Liver (tissue), 9 donors: ENCODE data around the gene ZNF653. TPM values are rescaled to one million over a fixed set of nuclear protein-coding genes. Genes with fewer than 3 reads are reported as not detected.

Experiments
- DNase-seq: peaks from one replicate; pipeline ENCODE4 v3.0.0-alpha.2; 2017; ENCODE audit warnings: low spot score
- H3K27ac ChIP-seq, 2 donors: one replicate each; pipeline ENCODE4 v1.7.0; 2013; ENCODE audit warnings: inconsistent platforms in 2 of 2, low read length in 2 of 2, control low read depth in 1 of 2, low read depth in 1 of 2, mild to moderate bottlenecking in 1 of 2
- H3K27me3 ChIP-seq, 4 donors: one replicate each; pipeline versions ENCODE4 v1.6.1 to v1.7.0; 2013; ENCODE audit warnings: low read length in 3 of 4, inconsistent platforms in 1 of 4, mild to moderate bottlenecking in 1 of 4, moderate library complexity in 1 of 4; ENCODE audit not compliant: control insufficient read depth in 4 of 4, insufficient read depth in 4 of 4
- H3K36me3 ChIP-seq, 4 donors: one replicate each; pipeline versions ENCODE4 v1.6.1 to v1.7.0; 2013; ENCODE audit warnings: low read length in 3 of 4, mild to moderate bottlenecking in 3 of 4, low read depth in 1 of 4, moderate library complexity in 1 of 4; ENCODE audit not compliant: control insufficient read depth in 4 of 4, insufficient read depth in 3 of 4
- H3K4me1 ChIP-seq, 4 donors: one replicate each; pipeline versions ENCODE4 v1.6.1 to v1.7.0; 2013; ENCODE audit warnings: low read length in 3 of 4, mild to moderate bottlenecking in 3 of 4, moderate library complexity in 1 of 4; ENCODE audit not compliant: control insufficient read depth in 4 of 4, insufficient read depth in 4 of 4
- H3K4me3 ChIP-seq, 3 donors: one replicate each; pipeline versions ENCODE4 v1.6.1 to v1.7.0; 2013; ENCODE audit warnings: low read length in 3 of 3, control low read depth in 1 of 3, low read depth in 1 of 3, mild to moderate bottlenecking in 1 of 3
- H3K9ac ChIP-seq, 2 donors: one replicate each; pipeline ENCODE4 v1.7.0; 2013; ENCODE audit warnings: low read length in 2 of 2, mild to moderate bottlenecking in 2 of 2, moderate library complexity in 2 of 2, control low read depth in 1 of 2, low read depth in 1 of 2
- H3K9me3 ChIP-seq, 4 donors: one replicate each; pipeline versions ENCODE4 v1.6.1 to v1.7.0; 2013; ENCODE audit warnings: low read length in 3 of 4; ENCODE audit not compliant: control insufficient read depth in 4 of 4
- EGR1 ChIP-seq, 2 donors: IDR thresholded peaks; 2 replicates each; pipeline ENCODE4 v1.6.1; 2016 to 2018; ENCODE audit warnings: antibody characterized with exemption in 2 of 2, low read depth in 2 of 2
- GABPA ChIP-seq, 2 donors: IDR thresholded peaks in 1 of 2; conservative IDR thresholded peaks in 1 of 2; 2 replicates each; pipeline ENCODE4 v1.6.1; 2016; ENCODE audit warnings: antibody characterized with exemption in 2 of 2, mild to moderate bottlenecking in 1 of 2, moderate library complexity in 1 of 2
- HNF4A ChIP-seq, 2 donors: conservative IDR thresholded peaks; 2 replicates each; pipeline ENCODE4 v1.6.1; 2016; ENCODE audit warnings: antibody characterized with exemption in 2 of 2, mild to moderate bottlenecking in 2 of 2
- JUND ChIP-seq, 2 donors: IDR thresholded peaks; 2 replicates each; pipeline ENCODE4 v1.6.1; 2016; ENCODE audit warnings: antibody characterized with exemption in 2 of 2
- RAD21 ChIP-seq, 2 donors: IDR thresholded peaks; 2 replicates each; pipeline ENCODE4 v1.6.1; 2016; ENCODE audit warnings: antibody characterized with exemption in 2 of 2, mild to moderate bottlenecking in 2 of 2
- SP1 ChIP-seq: IDR thresholded peaks from 2 replicates; pipeline ENCODE4 v1.6.1; 2018; ENCODE audit warnings: antibody characterized with exemption, mild to moderate bottlenecking
- YY1 ChIP-seq: IDR thresholded peaks from 2 replicates; pipeline ENCODE4 v1.6.1; 2016; ENCODE audit warnings: antibody characterized with exemption, mild to moderate bottlenecking
- WGBS: extraction: QIAGEN DNeasy Blood & Tissue Kit; methylation state at CpG from one replicate; pipeline ENCODE4 v1.1.7; 2013; 5-methylcytosine and 5-hydroxymethylcytosine counted together
- polyA plus RNA-seq, 2 donors: library from polyadenylated mRNA; stranded (reverse) in 1 of 2; unstranded in 1 of 2; fragments of 200-250 nt in 1 of 2; fragments of >200 nt in 1 of 2; fragmentation: Nextera tagmentation in 1 of 2; extraction: Ambion mirVana in 1 of 2; gene quantifications; one replicate each; pipeline versions ENCODE4 v1.2.1 to v1.2.3, GENCODE V29; 2013 to 2015
- total RNA-seq, 2 donors: library from RNA; depleted of rRNA; stranded (reverse); fragments of >200 nt; gene quantifications; one replicate each; pipeline ENCODE4 v1.2.3, GENCODE V29; 2014
- TF ChIP-seq, protein P1 (sequence below): IDR thresholded peaks from 2 replicates; pipeline ENCODE4 v1.6.1; 2016; ENCODE audit warnings: antibody characterized with exemption, mild to moderate bottlenecking
- TF ChIP-seq, protein P2 (sequence below): IDR thresholded peaks from 2 replicates; pipeline ENCODE4 v1.6.1; 2016; ENCODE audit warnings: antibody characterized with exemption
- TF ChIP-seq, protein P3 (sequence below): fragments of 150-350 bp; IDR thresholded peaks from 2 replicates; pipeline ENCODE4 v1.5.1; 2017; ENCODE audit warnings: improper control_type of control experiment, low read depth, low read length; ENCODE audit not compliant: missing input control
- TF ChIP-seq, protein P4 (sequence below): IDR thresholded peaks from 2 replicates; pipeline ENCODE4 v1.6.1; 2016; ENCODE audit warnings: antibody characterized with exemption
- TF ChIP-seq, protein P5 (sequence below): IDR thresholded peaks from 2 replicates; pipeline ENCODE4 v1.6.1; 2016; ENCODE audit warnings: antibody characterized with exemption
- donor health status: healthy.
- donor health status: healthy.
- donor health status: healthy.
- donor health status: healthy.
- donor health status: healthy.

Gene ZNF653
- total and polyA plus RNA-seq, 4 donors: 1.3 to 4.6 (median 3.1) TPM

DNA sequence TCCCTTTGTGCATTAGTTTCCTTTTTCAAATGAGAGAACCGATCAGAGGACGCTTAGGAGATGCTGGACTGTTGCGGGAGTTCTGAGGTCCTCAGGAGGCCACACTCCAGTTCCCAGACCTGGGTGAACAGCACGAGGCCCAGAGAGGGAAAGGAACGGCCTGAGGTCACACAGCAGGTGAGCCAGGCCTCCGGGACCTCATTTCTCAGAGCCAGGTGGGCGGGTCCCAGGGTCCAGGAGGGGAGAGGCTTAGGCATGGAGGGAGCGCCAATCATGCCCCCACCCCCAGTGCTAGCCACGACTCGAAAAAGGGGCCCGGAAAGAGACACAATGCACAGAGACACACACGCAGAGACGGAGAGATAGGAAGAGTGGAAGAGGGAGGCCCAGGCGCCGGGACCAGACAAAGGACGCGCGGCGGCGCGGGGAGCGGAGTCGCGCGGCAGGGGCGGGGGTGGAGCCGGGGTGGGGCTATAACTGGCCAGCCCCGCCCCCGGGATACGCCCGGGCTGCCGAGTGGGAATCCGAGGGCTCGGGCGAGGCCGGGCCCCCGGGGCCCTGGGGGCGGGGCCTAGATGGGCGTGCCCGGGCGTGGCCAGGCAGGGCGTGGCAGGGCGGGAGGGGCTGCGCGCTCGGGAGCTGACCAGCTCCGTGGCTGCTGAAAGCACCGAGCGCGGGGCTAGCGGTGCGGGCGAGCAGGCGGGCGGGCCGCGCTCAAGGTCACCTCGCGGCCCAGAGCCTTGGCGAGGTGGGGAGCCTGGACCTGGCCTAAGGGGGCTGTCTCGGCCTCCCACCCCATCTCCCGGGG lies 26.3 kb downstream of the ZNF653 start:
- Histone ChIP-seq H3K9ac (no peak overlapping the region), H3K36me3 (peaks cover 0 to 5% (median 0%) of the 10 kb centered on the region in 4 donors), H3K27me3 (peaks cover 0 to 3% (median 0%) of the 10 kb centered on the region in 4 donors), H3K4me1 (peaks cover 3 to 11% (median 7%) of the 10 kb centered on the region in 4 donors), H3K27ac (no peak overlapping the region), H3K4me3 (peak overlapping the region in 1 of 3 donors; percentile 7), H3K9me3 (no peaks in the 10 kb centered on the region)
- whole genome bisulfite sequencing: 24% methylated on average over 62 of the region's 62 CpGs
- DNase-seq: peak; percentile 55
- TF ChIP-seq, protein P1, sequence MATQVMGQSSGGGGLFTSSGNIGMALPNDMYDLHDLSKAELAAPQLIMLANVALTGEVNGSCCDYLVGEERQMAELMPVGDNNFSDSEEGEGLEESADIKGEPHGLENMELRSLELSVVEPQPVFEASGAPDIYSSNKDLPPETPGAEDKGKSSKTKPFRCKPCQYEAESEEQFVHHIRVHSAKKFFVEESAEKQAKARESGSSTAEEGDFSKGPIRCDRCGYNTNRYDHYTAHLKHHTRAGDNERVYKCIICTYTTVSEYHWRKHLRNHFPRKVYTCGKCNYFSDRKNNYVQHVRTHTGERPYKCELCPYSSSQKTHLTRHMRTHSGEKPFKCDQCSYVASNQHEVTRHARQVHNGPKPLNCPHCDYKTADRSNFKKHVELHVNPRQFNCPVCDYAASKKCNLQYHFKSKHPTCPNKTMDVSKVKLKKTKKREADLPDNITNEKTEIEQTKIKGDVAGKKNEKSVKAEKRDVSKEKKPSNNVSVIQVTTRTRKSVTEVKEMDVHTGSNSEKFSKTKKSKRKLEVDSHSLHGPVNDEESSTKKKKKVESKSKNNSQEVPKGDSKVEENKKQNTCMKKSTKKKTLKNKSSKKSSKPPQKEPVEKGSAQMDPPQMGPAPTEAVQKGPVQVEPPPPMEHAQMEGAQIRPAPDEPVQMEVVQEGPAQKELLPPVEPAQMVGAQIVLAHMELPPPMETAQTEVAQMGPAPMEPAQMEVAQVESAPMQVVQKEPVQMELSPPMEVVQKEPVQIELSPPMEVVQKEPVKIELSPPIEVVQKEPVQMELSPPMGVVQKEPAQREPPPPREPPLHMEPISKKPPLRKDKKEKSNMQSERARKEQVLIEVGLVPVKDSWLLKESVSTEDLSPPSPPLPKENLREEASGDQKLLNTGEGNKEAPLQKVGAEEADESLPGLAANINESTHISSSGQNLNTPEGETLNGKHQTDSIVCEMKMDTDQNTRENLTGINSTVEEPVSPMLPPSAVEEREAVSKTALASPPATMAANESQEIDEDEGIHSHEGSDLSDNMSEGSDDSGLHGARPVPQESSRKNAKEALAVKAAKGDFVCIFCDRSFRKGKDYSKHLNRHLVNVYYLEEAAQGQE: peak; percentile 36
- TF ChIP-seq, protein P2, sequence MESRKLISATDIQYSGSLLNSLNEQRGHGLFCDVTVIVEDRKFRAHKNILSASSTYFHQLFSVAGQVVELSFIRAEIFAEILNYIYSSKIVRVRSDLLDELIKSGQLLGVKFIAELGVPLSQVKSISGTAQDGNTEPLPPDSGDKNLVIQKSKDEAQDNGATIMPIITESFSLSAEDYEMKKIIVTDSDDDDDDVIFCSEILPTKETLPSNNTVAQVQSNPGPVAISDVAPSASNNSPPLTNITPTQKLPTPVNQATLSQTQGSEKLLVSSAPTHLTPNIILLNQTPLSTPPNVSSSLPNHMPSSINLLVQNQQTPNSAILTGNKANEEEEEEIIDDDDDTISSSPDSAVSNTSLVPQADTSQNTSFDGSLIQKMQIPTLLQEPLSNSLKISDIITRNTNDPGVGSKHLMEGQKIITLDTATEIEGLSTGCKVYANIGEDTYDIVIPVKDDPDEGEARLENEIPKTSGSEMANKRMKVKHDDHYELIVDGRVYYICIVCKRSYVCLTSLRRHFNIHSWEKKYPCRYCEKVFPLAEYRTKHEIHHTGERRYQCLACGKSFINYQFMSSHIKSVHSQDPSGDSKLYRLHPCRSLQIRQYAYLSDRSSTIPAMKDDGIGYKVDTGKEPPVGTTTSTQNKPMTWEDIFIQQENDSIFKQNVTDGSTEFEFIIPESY: no peak

DNA sequence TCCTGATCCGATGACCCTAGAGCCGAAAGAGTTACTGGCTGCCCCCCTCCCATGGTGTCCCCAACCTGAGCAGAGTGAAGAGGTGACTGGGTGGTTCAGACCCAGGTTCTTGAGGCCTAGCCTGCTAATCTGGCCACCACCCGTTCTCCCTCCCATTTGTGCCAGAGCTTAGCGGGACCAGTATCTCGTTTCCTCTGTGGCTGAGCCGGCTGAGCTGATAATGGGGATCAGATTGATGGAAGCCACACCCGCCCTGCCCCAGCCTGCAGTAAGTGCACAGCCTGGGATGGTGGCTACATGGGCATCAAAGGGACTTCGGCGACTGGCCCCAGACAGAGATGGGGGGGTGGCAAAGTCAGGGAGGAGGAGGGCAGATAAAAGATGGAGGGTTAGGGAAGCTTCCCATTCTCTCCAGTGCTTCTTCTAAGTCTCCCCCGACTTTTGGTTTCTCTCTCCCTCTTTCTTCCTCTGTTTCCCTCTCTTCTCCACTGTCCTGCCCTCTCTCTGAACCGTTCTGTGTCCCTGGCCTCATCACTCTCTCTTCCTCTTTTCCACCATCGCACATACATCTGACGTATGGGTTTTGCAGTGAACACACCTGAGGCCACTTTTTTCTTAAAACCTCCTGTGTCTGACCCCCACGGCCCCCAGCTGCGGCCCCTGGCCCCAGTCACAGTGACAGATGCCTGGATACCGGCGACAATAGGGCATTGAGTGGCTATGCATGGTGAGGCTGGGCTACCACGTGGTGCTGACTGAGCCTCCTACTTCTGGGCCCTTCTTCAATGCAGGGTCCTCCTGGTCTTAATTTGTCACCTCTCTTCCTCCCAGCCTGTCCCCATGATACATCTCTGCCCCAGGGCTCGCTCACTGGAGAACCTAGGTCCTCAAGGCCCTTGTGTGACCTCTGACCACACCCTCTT lies 27.2 kb downstream of the ZNF653 start:
- Histone ChIP-seq H3K4me1 (peaks cover 3 to 11% (median 7%) of the 10 kb centered on the region in 4 donors), H3K36me3 (peaks cover 0 to 3% (median 0%) of the 10 kb centered on the region in 4 donors), H3K9ac (no peak overlapping the region), H3K27me3 (peaks cover 0 to 3% (median 0%) of the 10 kb centered on the region in 4 donors), H3K27ac (no peak overlapping the region), H3K4me3 (no peak overlapping the region), H3K9me3 (no peaks in the 10 kb centered on the region)
- DNase-seq: no peak
- 60% methylated on average over 19 of the region's 19 CpGs for WGBS
- TF ChIP-seq GABPA (IDR thresholded peaks at IDR 0.05 in 1 of 2, conservative IDR thresholded peaks at IDR 0.05 in 1 of 2) (no peak), RAD21 (IDR thresholded peaks at IDR 0.05) (no peak), HNF4A (conservative IDR thresholded peaks at IDR 0.05) (no peak), SP1 (no peak), YY1 (no peak), JUND (IDR thresholded peaks at IDR 0.05) (no peak), EGR1 (IDR thresholded peaks at IDR 0.05; ENCODE audit: low read depth in 2 of 2) (no peak)
- TF ChIP-seq, protein P3, sequence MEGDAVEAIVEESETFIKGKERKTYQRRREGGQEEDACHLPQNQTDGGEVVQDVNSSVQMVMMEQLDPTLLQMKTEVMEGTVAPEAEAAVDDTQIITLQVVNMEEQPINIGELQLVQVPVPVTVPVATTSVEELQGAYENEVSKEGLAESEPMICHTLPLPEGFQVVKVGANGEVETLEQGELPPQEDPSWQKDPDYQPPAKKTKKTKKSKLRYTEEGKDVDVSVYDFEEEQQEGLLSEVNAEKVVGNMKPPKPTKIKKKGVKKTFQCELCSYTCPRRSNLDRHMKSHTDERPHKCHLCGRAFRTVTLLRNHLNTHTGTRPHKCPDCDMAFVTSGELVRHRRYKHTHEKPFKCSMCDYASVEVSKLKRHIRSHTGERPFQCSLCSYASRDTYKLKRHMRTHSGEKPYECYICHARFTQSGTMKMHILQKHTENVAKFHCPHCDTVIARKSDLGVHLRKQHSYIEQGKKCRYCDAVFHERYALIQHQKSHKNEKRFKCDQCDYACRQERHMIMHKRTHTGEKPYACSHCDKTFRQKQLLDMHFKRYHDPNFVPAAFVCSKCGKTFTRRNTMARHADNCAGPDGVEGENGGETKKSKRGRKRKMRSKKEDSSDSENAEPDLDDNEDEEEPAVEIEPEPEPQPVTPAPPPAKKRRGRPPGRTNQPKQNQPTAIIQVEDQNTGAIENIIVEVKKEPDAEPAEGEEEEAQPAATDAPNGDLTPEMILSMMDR: no peak
- TF ChIP-seq, protein P4, sequence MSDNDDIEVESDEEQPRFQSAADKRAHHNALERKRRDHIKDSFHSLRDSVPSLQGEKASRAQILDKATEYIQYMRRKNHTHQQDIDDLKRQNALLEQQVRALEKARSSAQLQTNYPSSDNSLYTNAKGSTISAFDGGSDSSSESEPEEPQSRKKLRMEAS: no peak
- TF ChIP-seq, protein P5, sequence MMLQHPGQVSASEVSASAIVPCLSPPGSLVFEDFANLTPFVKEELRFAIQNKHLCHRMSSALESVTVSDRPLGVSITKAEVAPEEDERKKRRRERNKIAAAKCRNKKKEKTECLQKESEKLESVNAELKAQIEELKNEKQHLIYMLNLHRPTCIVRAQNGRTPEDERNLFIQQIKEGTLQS: no peak
- TF ChIP-seq, protein P1: no peak
